Left forelimb (tissue), 1 donor: ENCODE data around the gene RSRC1.
"Not testable (repeated sequence)": the region's sequence is repeated elsewhere in the genome, so short reads cannot be mapped to it uniquely, and the experiment has no call there.

Experiments
- DNase-seq: peaks from one replicate; pipeline ENCODE4 v3.0.0-alpha.2; 2018; ENCODE audit warnings: low spot score

The RSRC1 gene

DNA sequence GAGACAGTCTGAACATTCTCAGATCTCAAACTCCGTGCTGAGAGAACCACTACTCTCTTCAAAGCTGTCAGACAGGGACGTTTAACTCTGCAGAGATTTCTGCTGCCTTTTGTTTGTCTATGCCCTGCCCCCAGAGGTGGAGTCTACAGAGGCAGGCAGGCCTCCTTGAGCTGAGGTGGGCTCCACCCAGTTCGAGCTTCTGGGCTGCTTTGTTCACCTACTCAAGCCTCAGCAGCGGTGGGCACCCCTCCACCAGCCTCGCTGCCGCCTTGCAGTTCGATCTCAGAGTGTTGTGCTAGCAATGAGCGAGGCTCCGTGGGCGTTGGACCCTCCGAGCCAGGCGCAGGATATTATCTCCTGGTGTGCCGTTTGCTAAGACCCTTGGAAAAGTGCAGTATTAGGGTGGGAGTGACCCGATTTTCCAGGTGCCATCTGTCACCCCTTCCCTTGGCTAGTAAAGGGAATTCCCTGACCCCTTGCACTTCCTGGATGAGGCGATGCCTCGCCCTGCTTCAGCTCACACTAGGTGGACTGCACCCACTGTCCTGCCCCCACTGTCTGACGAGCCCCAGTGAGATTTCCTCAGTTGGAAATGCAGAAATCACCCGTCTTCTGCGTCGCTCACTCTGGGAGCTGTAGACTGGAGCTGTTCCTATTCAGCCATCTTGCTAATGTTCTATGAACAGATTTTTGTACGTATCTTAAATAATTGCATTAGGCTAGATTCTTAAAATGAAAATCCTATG is 220.0 kb downstream of the RSRC1 start:
- not testable (repeated sequence) for DNase-seq

DNA sequence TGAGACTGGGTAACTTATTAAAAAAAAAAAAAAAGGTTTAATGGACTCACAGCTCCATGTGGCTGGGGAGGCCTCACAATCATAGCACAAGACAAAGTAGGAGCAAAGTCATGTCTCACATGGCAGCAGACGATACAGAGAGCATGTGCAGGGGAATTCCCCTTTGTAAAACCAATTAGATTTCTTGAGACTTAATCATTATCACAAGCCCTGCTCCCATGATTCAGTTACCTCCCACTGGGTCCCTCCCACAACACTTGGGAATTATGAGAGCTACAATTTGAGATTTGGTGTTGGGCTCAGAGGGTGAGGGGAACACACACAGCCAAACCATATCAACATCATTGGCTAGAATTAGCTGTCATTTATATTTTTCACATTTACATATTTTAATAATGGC is 221.0 kb downstream of the RSRC1 start:
- DNase-seq, result no peak

DNA sequence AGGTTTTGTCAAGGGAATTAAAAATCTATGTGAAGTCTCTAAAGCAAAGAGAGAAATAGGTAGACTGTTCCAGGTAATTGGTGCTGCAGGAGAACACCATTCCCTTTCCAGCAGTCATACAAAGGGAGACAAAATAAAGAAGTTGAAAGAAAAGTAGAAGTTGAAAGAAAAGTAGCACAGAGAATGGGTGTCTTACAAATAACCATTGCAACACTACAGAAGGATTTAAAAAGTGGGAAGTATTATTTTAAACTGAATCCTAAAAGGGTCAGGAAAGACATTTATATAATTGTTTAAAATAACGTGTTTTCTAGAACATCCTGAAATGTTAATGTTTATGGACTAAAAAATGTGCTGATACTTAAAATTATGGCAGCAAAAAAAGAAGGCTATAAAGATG is 223.8 kb downstream of the RSRC1 start:
- no peak for DNase-seq

- DNase-seq, result no peak
Measured at GRCh38 chr3:158337110-158337509, 227.2 kb downstream of the RSRC1 start.

DNA sequence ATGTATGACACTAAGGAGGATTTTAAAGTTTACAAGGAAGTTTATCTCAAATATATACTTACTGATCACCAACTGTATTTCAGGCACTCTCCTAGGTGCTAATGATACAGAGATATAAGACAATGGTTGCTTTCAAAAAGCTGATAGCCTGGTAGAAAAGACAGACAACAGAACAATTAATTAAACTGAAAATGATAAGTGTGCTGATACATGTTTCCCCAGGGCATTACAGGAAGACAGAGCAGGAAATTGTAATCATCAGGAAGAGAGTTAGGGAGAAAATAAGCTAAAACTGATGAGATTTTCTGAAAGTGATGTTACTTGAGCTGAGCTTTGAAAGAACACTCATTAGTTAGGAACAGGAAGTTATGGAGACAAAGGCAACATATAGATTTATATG is 229.7 kb downstream of the RSRC1 start:
- DNase-seq, result no peak

DNA sequence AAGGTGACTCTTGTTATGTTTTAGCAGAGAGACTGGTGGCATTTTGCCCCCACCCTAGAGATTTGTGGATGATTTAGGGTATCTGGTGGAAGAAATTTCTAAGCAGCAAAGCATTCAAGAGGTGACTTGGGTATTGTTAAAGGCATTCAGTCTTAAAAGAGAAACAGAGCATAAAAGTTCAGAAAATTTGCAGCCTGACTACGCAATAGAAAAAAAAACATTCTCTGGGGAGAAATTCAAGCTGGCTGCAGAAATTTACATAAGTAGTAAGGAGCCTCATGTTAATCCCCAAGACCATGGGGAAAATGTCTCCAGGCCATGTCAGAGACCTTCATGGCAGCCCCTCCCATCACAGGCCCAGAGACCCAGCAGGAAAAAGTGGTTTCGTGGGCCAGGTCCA is 231.1 kb downstream of the RSRC1 start:
- DNase-seq, result not testable (repeated sequence)

GRCh38 chr3:158347966-158348365 is 238.1 kb downstream of the RSRC1 start:
- DNase-seq, result no peak

GRCh38 chr3:158350971-158351370 is 241.1 kb downstream of the RSRC1 start:
- DNase-seq, result no peak

- DNase-seq, result no peak
Measured at GRCh38 chr3:158352551-158352950, 242.7 kb downstream of the RSRC1 start.

GRCh38 chr3:158354713-158355112 is 244.8 kb downstream of the RSRC1 start:
- no peak for DNase-seq

DNA sequence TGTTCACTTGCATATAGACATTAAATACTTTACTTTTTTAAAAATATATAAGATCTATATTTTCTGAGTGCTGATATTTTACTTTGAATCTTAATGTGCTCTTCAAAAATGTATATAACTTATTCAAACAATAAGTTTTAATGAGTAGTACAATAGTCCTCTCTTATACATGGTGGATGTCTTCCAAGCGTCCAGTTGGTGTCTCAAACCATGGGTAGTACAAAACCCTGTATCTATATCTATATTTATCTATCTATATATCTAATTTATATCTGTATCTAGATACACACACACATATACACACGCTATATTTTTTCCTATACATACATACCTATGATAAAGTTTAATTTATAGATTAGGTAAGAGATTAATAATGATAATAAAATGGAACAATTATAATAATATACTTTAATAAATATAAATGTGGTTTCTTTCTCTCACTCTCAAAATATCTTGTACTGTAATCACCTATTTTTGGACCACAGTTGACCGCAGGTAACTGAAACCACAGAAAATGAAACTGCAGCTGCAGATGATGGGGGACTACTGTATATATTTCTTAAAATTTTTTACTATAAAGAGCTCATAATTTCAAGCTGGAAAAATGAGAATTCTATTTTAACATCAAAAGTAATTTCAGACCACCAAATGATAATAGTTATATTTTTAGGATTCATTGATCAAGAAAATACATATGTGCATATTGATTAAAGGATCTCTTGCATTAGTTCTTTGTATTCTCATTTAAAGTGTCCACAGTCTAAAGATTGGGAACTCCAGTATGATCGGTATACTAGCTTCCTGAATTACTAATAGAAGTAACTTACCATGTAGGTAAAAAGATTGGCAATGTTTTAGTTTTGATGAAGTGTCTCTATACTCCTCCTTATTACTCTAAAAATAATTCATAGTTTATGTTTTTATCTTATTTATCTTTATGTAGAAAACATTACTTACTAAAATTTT is 246.0 kb downstream of the RSRC1 start:
- DNase-seq, result no peak

DNA sequence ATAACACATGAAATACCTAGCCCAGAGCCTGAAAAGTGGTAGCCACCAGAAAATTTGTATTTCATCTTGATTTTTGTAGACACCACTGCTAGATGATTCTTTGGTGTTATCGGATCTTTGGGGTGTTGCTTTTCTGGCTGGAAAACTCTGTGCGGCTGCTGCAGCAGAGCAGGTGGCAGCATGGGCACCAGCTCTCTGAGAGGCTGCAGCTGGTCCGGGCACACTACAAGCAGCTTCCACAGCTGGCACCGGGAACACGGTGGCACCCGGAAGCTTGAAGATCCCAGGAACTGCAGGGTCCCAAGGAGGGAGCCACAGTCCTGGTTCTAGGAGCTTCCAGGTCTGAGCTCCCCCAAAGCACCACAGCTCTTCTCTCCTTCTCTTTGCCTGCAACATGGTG is 249.4 kb downstream of the RSRC1 start:
- DNase-seq, result no peak

GRCh38 chr3:158360756-158361448 is 251.0 kb downstream of the RSRC1 start:
- DNase-seq, result no peak

DNA sequence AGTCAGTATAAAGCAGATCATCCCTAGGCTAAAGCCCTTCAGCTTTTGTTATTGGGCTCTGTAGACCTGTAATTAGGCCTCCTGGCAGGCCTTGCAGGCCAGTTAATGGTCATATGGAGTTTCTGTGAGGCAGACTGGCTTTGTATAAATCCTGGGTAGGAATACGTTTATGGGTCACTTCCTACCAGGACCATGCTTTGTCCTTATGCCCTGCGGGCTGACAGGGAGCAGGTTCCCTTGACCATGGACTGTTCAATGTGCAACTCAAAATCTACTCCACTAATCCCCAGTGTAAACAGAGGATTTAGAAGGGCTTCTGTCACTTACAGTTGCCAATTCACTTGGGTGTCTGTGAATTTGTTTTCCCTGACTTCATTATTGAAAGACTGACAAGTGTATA is 258.4 kb downstream of the RSRC1 start:
- no peak for DNase-seq

- DNase-seq, result no peak
Measured at GRCh38 chr3:158369279-158369678, 259.4 kb downstream of the RSRC1 start.

GRCh38 chr3:158379517-158379916 is 269.6 kb downstream of the RSRC1 start:
- DNase-seq, result no peak

GRCh38 chr3:158381262-158381868 is 271.5 kb downstream of the RSRC1 start:
- DNase-seq, result no peak

- DNase-seq, result no peak
Measured at GRCh38 chr3:158382479-158382878, 272.6 kb downstream of the RSRC1 start.

GRCh38 chr3:158384019-158384418 is 274.1 kb downstream of the RSRC1 start:
- DNase-seq, result no peak

DNA sequence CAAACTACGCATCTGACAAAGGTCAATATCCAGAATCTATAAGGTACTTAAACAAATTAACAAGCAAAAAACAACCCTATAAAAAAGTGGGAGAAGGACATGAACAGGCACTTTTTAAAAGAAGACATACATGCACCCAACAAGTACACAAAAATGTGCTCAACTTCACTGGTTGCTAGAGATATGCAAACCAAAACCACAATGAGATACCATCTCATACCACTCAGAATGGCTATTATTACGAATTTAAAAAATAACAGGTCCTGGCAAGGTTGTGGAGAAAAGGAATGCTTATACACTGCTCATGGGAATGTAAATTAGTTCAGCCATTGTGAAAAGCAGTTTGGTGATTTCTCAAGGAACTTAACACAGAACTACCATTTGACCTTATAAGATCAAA is 285.5 kb downstream of the RSRC1 start:
- DNase-seq, result no peak

GRCh38 chr3:158402590-158402989 is 292.7 kb downstream of the RSRC1 start:
- DNase-seq, result no peak

GRCh38 chr3:158403013-158403412 is 293.1 kb downstream of the RSRC1 start:
- DNase-seq, result no peak
